Common myeloid progenitor, CD34-positive (primary cell): Measurements from ENCODE around the gene CAMK1D.

Experiments used
- CTCF ChIA-PET: fragments of 350-600 bp; sonication (Branson Sonifier 250); formaldehyde crosslinking; loops from one replicate; lab custom pipeline; 2021; ENCODE audit warnings: antibody characterized with exemption; lab: Charles Lee
- POLR2A ChIA-PET: fragments of 350-600 bp; sonication (Branson Sonifier 250); formaldehyde crosslinking; loops from one replicate; lab custom pipeline; 2021; ENCODE audit warnings: antibody characterized with exemption; lab: Charles Lee
- DNase-seq, 3 donors: peaks; one replicate each; pipeline versions ENCODE4 v3.0.0 to v3.0.0-alpha.2; 2013
- H3K27ac ChIP-seq, 2 experiments: 1 replicate in 1 of 2; 2 replicates in 1 of 2; pipeline ENCODE4 v1.7.0; 2013; ENCODE audit warnings: inconsistent platforms in 2 of 2, low read length in 2 of 2, mild to moderate bottlenecking in 2 of 2, low read depth in 1 of 2, moderate library complexity in 1 of 2; ENCODE audit not compliant: severe bottlenecking in 2 of 2, insufficient read depth in 1 of 2, poor library complexity in 1 of 2
- H3K27me3 ChIP-seq, 5 experiments: replicated peaks in 2 of 5; 1 replicate in 3 of 5; 2 replicates in 2 of 5; pipeline versions ENCODE4 v1.6.1 to v1.7.0; 2013; ENCODE audit warnings: low read length in 4 of 5, mild to moderate bottlenecking in 2 of 5, moderate library complexity in 2 of 5, inconsistent platforms in 1 of 5; ENCODE audit not compliant: insufficient read depth in 5 of 5, control insufficient read depth in 4 of 5
- H3K36me3 ChIP-seq, 4 experiments: 1 replicate in 2 of 4; 2 replicates in 2 of 4; pipeline versions ENCODE4 v1.6.1 to v1.7.0; 2013; ENCODE audit warnings: low read length in 3 of 4, control low read depth in 1 of 4, mild to moderate bottlenecking in 1 of 4; ENCODE audit not compliant: control insufficient read depth in 4 of 4, insufficient read depth in 4 of 4
- H3K4me1 ChIP-seq, 4 experiments: 1 replicate in 3 of 4; 2 replicates in 1 of 4; pipeline versions ENCODE4 v1.6.1 to v1.7.1; 2013; ENCODE audit warnings: low read length in 3 of 4, mild to moderate bottlenecking in 3 of 4, control low read depth in 1 of 4, inconsistent platforms in 1 of 4, moderate library complexity in 1 of 4; ENCODE audit not compliant: control insufficient read depth in 4 of 4, insufficient read depth in 4 of 4; ENCODE audit errors: control extremely low read depth in 1 of 4
- H3K4me3 ChIP-seq, 7 experiments: 1 replicate in 4 of 7; 2 replicates in 3 of 7; pipeline versions ENCODE4 v1.5.1 to v1.7.0; 2013; ENCODE audit warnings: mild to moderate bottlenecking in 7 of 7, low read length in 6 of 7, moderate library complexity in 6 of 7, inconsistent platforms in 2 of 7, low read depth in 2 of 7, control low read depth in 1 of 7; ENCODE audit not compliant: insufficient read depth in 4 of 7, control insufficient read depth in 1 of 7; ENCODE audit errors: extremely low read depth in 1 of 7
- H3K9me3 ChIP-seq, 5 experiments: 1 replicate in 4 of 5; 2 replicates in 1 of 5; pipeline versions ENCODE4 v1.6.1 to v1.7.1; 2013; ENCODE audit warnings: low read length in 4 of 5, mild to moderate bottlenecking in 2 of 5, inconsistent platforms in 1 of 5, low read depth in 1 of 5, moderate library complexity in 1 of 5; ENCODE audit not compliant: control insufficient read depth in 4 of 5, insufficient read depth in 2 of 5; ENCODE audit errors: control extremely low read depth in 1 of 5
- WGBS: methylation state at CpG from one replicate; pipeline ENCODE4 v1.1.5; 2013; ENCODE audit not compliant: insufficient coverage; 5-methylcytosine and 5-hydroxymethylcytosine counted together

CAMK1D gene

GRCh38 chr10:12409613-12410012 lies 60.3 kb downstream of the CAMK1D start:
- Histone ChIP-seq H3K27ac (no peak overlapping the region), H3K27me3 (no peaks in the 10 kb centered on the region), H3K36me3 (peaks cover 0 to 3% (median 2%) of the 10 kb centered on the region in 4 experiments), H3K4me3 (no peak overlapping the region), H3K4me1 (peaks cover 11 to 23% (median 14%) of the 10 kb centered on the region in 4 experiments), H3K9me3 (no peaks in the 10 kb centered on the region)
- 100% methylated on average over 5 of the region's 5 CpGs for whole genome bisulfite sequencing
- ChIA-PET CTCF (interaction anchor here (0.8 kb wide), 1 partner anchor 37 kb away, joined by 3 read pairs; no protein-coding TSS in a partner anchor), POLR2A (no interaction called here)
- DNase-seq = no peak

GRCh38 chr10:12412666-12413368 lies 63.5 kb downstream of the CAMK1D start:
- Histone ChIP-seq H3K9me3 (no peaks in the 10 kb centered on the region), H3K4me1 (peaks cover 13 to 23% (median 19%) of the 10 kb centered on the region in 4 experiments), H3K27me3 (no peaks in the 10 kb centered on the region), H3K4me3 (no peak overlapping the region), H3K36me3 (peaks cover 0 to 3% (median 1%) of the 10 kb centered on the region in 4 experiments), H3K27ac (no peak overlapping the region)
- ChIA-PET CTCF (no interaction called here), POLR2A (no interaction called here)
- peak in 2 of 3 donors; percentile 65 to 78 for DNase-seq
- 82% methylated on average over 6 of the region's 9 CpGs for WGBS

DNA sequence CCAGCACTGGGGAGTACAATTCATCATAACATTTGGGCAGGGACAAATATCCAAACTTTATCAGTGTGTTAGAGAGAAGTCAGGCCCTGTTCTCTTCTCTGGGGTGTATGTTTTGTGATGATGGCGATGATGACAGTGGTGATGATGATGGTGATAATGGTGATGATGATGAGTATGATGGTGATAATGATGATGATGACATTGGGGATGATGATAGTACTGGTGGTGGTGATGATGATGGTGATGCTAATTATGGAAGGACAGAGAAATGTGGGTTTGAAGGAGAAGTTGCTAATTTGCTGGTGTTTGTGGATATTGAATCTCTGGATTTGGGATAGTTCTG lies 64.0 kb downstream of the CAMK1D start:
- ChIA-PET CTCF (no interaction called here), POLR2A (no interaction called here)
- no peak overlapping the region for H3K4me3 ChIP-seq
- H3K36me3 ChIP-seq = peaks cover 0 to 3% (median 1%) of the 10 kb centered on the region in 4 experiments
- no peaks in the 10 kb centered on the region for H3K27me3 ChIP-seq
- H3K4me1 ChIP-seq = peaks cover 13 to 28% (median 19%) of the 10 kb centered on the region in 4 experiments
- DNase-seq = no peak
- no peak overlapping the region for H3K27ac ChIP-seq
- WGBS = no CpG with 5 or more reads among the region's 1 CpG
- no peaks in the 10 kb centered on the region for H3K9me3 ChIP-seq

- no peak overlapping the region for H3K27ac ChIP-seq
- WGBS = 97% methylated on average over 6 of the region's 9 CpGs
- ChIA-PET CTCF (no interaction called here), POLR2A (no interaction called here)
- no peak overlapping the region for H3K4me3 ChIP-seq
- H3K27me3 ChIP-seq = no peaks in the 10 kb centered on the region
- peaks cover 19 to 39% (median 22%) of the 10 kb centered on the region in 4 experiments for H3K4me1 ChIP-seq
- DNase-seq = no peak
- no peaks in the 10 kb centered on the region for H3K9me3 ChIP-seq
- H3K36me3 ChIP-seq = peaks cover 0 to 3% (median 1%) of the 10 kb centered on the region in 4 experiments
These were observed 65.1 kb downstream of the CAMK1D start for GRCh38 chr10:12414278-12414989.

DNA sequence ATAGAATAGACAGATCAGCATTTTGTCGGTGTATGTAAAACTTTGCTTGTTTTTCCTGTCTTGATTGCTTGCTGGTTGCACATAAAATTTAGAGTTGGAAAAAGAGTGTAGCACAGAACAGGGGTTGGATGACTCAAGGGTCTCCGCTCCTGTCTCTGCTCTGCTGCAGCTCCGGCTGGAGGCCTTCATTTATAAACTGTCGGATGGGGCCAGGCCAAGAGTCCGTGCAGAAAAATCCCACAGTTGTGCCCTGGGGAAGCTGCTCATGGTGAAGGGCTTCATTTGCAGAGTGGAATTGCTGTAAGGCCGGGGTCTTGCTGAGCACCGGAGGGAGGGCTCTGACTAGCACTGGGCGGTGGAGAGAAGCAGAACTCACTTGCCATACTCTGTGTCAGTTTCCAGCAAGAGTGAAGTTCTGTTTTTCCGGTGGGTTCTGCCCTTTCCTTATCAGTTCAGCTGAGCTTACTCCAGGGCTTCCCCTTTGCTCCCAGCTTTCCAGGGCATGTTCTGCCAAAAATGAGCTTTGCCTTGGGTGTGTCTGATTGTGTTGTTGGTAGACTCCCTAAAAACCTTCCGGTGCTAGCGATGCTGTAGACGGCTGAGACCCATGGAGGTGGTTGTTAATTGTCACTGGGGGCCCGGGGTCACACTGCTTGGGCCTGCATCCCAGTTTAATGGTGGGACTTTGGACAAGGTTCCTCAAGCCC lies 67.2 kb downstream of the CAMK1D start:
- Histone ChIP-seq H3K27me3 (no peaks in the 10 kb centered on the region), H3K4me1 (peaks cover 7 to 53% (median 28%) of the 10 kb centered on the region in 4 experiments), H3K36me3 (peaks cover 0 to 2% (median 0%) of the 10 kb centered on the region in 4 experiments), H3K9me3 (no peaks in the 10 kb centered on the region), H3K4me3 (peak overlapping the region in 3 of 7 experiments; percentile 19 to 39 (median 20)), H3K27ac (no peak overlapping the region)
- DNase-seq = peak; percentile 14 to 46 (median 31)
- CTCF ChIA-PET = interaction anchor here (1.5 kb wide), 1 partner anchor 19 kb away, joined by 3 read pairs; no protein-coding TSS in a partner anchor
- WGBS = 44% methylated on average over 12 of the region's 13 CpGs
- POLR2A ChIA-PET = no interaction called here

GRCh38 chr10:12417331-12417730 lies 68.0 kb downstream of the CAMK1D start:
- no peak for DNase-seq
- WGBS = 85% methylated on average over 3 of the region's 6 CpGs
- POLR2A ChIA-PET = no interaction called here
- H3K27me3 ChIP-seq = no peaks in the 10 kb centered on the region
- no peaks in the 10 kb centered on the region for H3K36me3 ChIP-seq
- H3K27ac ChIP-seq = no peak overlapping the region
- peaks cover 7 to 53% (median 28%) of the 10 kb centered on the region in 4 experiments for H3K4me1 ChIP-seq
- CTCF ChIA-PET = interaction anchor here (1.5 kb wide), 1 partner anchor 20 kb away, joined by 3 read pairs; no protein-coding TSS in a partner anchor
- H3K9me3 ChIP-seq = no peaks in the 10 kb centered on the region
- no peak overlapping the region for H3K4me3 ChIP-seq
